Measurements from ENCODE around the gene ACSL5.

ACSL5 gene

GRCh38 chr10:112373912-112374338, at the start of gene ACSL5:
Gene ACSL5 (plus strand): TSS chr10:112374116. CDS start chr10:112394947, 20,831 bp downstream.
- no peak for DNase-seq

- DNase-seq = no peak
Observed at GRCh38 chr10:112327678-112328077, 46.2 kb upstream of the ACSL5 start.

- DNase-seq = no peak
Observed at GRCh38 chr10:112330162-112330561, 43.8 kb upstream of the ACSL5 start.

GRCh38 chr10:112330607-112331160, 43.2 kb upstream of the ACSL5 start:
- DNase-seq = no peak

GRCh38 chr10:112332022-112332421, 41.9 kb upstream of the ACSL5 start:
- DNase-seq = no peak

GRCh38 chr10:112332509-112333228, 41.2 kb upstream of the ACSL5 start:
- DNase-seq = no peak

GRCh38 chr10:112333452-112333851, 40.5 kb upstream of the ACSL5 start:
- no peak for DNase-seq

- no peak for DNase-seq
Observed at GRCh38 chr10:112335111-112335867, 38.6 kb upstream of the ACSL5 start.

- DNase-seq = no peak
Observed at GRCh38 chr10:112335868-112336265, 38.0 kb upstream of the ACSL5 start.

GRCh38 chr10:112336556-112337201, 37.2 kb upstream of the ACSL5 start:
- DNase-seq = no peak

GRCh38 chr10:112338957-112339356, 35.0 kb upstream of the ACSL5 start:
- no peak for DNase-seq

GRCh38 chr10:112340601-112341000, 33.3 kb upstream of the ACSL5 start:
- no peak for DNase-seq

GRCh38 chr10:112343056-112343806, 30.7 kb upstream of the ACSL5 start:
- DNase-seq = no peak

GRCh38 chr10:112344261-112344660, 29.7 kb upstream of the ACSL5 start:
- DNase-seq = no peak

GRCh38 chr10:112345202-112345601, 28.7 kb upstream of the ACSL5 start:
- DNase-seq = no peak

- no peak for DNase-seq
Observed at GRCh38 chr10:112345743-112346142, 28.2 kb upstream of the ACSL5 start.

GRCh38 chr10:112346774-112347173, 27.1 kb upstream of the ACSL5 start:
- DNase-seq = no peak

- DNase-seq = no peak
Observed at GRCh38 chr10:112347709-112348671, 25.9 kb upstream of the ACSL5 start.

- DNase-seq = no peak
Observed at GRCh38 chr10:112348759-112349158, 25.2 kb upstream of the ACSL5 start.

GRCh38 chr10:112349521-112350085, 24.3 kb upstream of the ACSL5 start:
- no peak for DNase-seq

GRCh38 chr10:112351146-112351545, 22.8 kb upstream of the ACSL5 start:
- no peak for DNase-seq
